Panc1 (cell line): Measurements from ENCODE around the gene NINL. TPM values are rescaled to one million over a fixed set of nuclear protein-coding genes. Genes with fewer than 3 reads are reported as not detected.

Source experiments
- ATAC-seq: fragments of 200-7000 bp; cut with Tn5 transposase; 2 replicates; pipeline ENCODE4 v1.9.1; 2020; ENCODE audit warnings: mild to moderate bottlenecking, moderate library complexity
- BruUV-seq: library from RNA; stranded (reverse); fragments of 400-500 nt; replicated peaks from 2 replicates; lab custom pipeline; 2021; lab: Mats Ljungman, UMichigan
- CTCF ChIA-PET: fragments of 300-600 bp; sonication (Branson Sonifier 250); formaldehyde crosslinking; loops from one replicate; lab custom pipeline; 2022; ENCODE audit warnings: antibody characterized with exemption; lab: Charles Lee
- POLR2A ChIA-PET: fragments of 300-600 bp; sonication (Branson Sonifier 250); formaldehyde crosslinking; loops from one replicate; lab custom pipeline; 2022; ENCODE audit warnings: antibody characterized with exemption; lab: Charles Lee
- DNase-seq: peaks from one replicate; pipeline ENCODE4 v3.0.0-alpha.2; 2010; ENCODE audit warnings: low read depth, low spot score
- H3K27ac ChIP-seq: 2 replicates; pipeline ENCODE4 v1.5.1; 2011; ENCODE audit warnings: mild to moderate bottlenecking, low read length, inconsistent platforms
- H3K27me3 ChIP-seq: fragments of 200-500 bp; sonication (Bioruptor generic); 2 replicates; pipeline ENCODE4 v1.6.0; 2014; ENCODE audit warnings: low read length, inconsistent platforms; ENCODE audit not compliant: control insufficient read depth, insufficient read depth
- H3K36me3 ChIP-seq: fragments of 200-500 bp; sonication (Bioruptor generic); 2 replicates; pipeline ENCODE4 v1.5.1; 2014; ENCODE audit warnings: inconsistent platforms, mild to moderate bottlenecking, low read length, moderate library complexity; ENCODE audit not compliant: control insufficient read depth, insufficient read depth
- H3K4me1 ChIP-seq: 2 replicates; pipeline ENCODE4 v1.5.1; 2011; ENCODE audit warnings: inconsistent platforms, mild to moderate bottlenecking, low read length, moderate library complexity; ENCODE audit not compliant: control insufficient read depth, insufficient read depth
- H3K4me3 ChIP-seq, 2 experiments: 2 replicates each; pipeline ENCODE4 v1.5.1; 2011 to 2012; ENCODE audit warnings: low read depth in 2 of 2, low read length in 2 of 2, mild to moderate bottlenecking in 2 of 2, inconsistent platforms in 1 of 2, moderate library complexity in 1 of 2
- H3K9me3 ChIP-seq: fragments of 200-500 bp; sonication (Bioruptor generic); 2 replicates; pipeline ENCODE4 v1.5.1; 2014; ENCODE audit warnings: low read depth, mild to moderate bottlenecking, inconsistent platforms, low read length, moderate library complexity; ENCODE audit not compliant: control insufficient read depth, insufficient read depth
- POLR2AphosphoS5 ChIP-seq: IDR thresholded peaks from 2 replicates; pipeline ENCODE4 v1.6.1; 2012; ENCODE audit warnings: mild to moderate bottlenecking, low read depth, low read length, moderate library complexity
- SIN3A ChIP-seq: IDR thresholded peaks from 2 replicates; pipeline ENCODE4 v1.6.1; 2012; ENCODE audit warnings: low read depth, mild to moderate bottlenecking, low read length, moderate library complexity, borderline replicate concordance; ENCODE audit not compliant: insufficient read depth
- TCF7L2 ChIP-seq: IDR thresholded peaks from 2 replicates; pipeline ENCODE4 v1.6.1; 2011; ENCODE audit warnings: mild to moderate bottlenecking, low read depth, low read length, inconsistent platforms
- in situ Hi-C: cut with HindIII; loops from 2 replicates; pipeline ENCODE4 v1.10.0; 2016; ENCODE audit warnings: low sequenced_read_pairs, low pct_unique_long_range_greater_than_20kb
- intact Hi-C: fragments of 100-400 bp; cut with micrococcal nuclease; formaldehyde crosslinking; loops from one replicate; pipeline ENCODE4 v1.10.0; 2022; ENCODE audit not compliant: unreplicated experiment
- total RNA-seq: library from RNA; stranded (reverse); gene quantifications from one replicate; pipeline ENCODE4 v1.2.1, GENCODE V29; 2021; ENCODE audit not compliant: unreplicated experiment
- TF ChIP-seq, protein P1 (sequence below): fragments of 450-650 bp; IDR thresholded peaks from 2 replicates; pipeline ENCODE4 v1.5.1; 2017; ENCODE audit warnings: mild to moderate bottlenecking
- TF ChIP-seq, protein P2 (sequence below), 2 experiments: IDR thresholded peaks; 2 replicates each; pipeline ENCODE4 v1.6.1; 2011 to 2012; ENCODE audit warnings: low read depth in 2 of 2, control low read depth in 1 of 2, low read length in 1 of 2, mild to moderate bottlenecking in 1 of 2, moderate library complexity in 1 of 2; ENCODE audit not compliant: insufficient read depth in 1 of 2

Gene NINL
- total RNA-seq, 1 experiment from 2014 or later: 25.0 TPM

DNA sequence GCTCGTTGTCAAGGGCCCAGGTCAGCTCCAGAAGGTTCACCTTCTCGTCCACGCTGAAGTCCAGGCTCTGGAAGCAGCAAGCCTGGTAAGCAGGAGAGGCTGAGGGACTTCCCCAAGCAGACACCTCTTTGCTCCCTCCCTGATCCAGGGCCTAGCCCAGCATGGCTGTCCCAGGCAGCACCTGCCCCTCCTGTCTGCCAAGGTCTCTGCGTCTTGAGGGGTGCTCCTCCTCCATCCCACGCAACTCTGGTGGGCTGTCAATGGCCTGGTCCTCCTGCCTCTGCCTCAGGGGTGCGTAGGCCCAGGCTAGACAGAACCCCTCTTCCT lies 87.1 kb downstream of the NINL start:
- peak overlapping the region; percentile 23; the same call in 1 of the 2 replicates for H3K27ac ChIP-seq
- no peaks in the 10 kb centered on the region for H3K36me3 ChIP-seq
- peaks cover 7% of the 10 kb centered on the region for H3K4me1 ChIP-seq
- BruUV-seq: no TSS peak
- no peaks in the 10 kb centered on the region for H3K27me3 ChIP-seq
- H3K4me3 ChIP-seq: no peak overlapping the region
- POLR2A ChIA-PET: no interaction called here
- CTCF ChIA-PET: no interaction called here
- ATAC-seq (no peak), DNase-seq (no peak)
- in situ Hi-C loops: no loop called here
- no peaks in the 10 kb centered on the region for H3K9me3 ChIP-seq
- TF ChIP-seq, protein P1, sequence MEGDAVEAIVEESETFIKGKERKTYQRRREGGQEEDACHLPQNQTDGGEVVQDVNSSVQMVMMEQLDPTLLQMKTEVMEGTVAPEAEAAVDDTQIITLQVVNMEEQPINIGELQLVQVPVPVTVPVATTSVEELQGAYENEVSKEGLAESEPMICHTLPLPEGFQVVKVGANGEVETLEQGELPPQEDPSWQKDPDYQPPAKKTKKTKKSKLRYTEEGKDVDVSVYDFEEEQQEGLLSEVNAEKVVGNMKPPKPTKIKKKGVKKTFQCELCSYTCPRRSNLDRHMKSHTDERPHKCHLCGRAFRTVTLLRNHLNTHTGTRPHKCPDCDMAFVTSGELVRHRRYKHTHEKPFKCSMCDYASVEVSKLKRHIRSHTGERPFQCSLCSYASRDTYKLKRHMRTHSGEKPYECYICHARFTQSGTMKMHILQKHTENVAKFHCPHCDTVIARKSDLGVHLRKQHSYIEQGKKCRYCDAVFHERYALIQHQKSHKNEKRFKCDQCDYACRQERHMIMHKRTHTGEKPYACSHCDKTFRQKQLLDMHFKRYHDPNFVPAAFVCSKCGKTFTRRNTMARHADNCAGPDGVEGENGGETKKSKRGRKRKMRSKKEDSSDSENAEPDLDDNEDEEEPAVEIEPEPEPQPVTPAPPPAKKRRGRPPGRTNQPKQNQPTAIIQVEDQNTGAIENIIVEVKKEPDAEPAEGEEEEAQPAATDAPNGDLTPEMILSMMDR: no peak
- TF ChIP-seq, protein P2, sequence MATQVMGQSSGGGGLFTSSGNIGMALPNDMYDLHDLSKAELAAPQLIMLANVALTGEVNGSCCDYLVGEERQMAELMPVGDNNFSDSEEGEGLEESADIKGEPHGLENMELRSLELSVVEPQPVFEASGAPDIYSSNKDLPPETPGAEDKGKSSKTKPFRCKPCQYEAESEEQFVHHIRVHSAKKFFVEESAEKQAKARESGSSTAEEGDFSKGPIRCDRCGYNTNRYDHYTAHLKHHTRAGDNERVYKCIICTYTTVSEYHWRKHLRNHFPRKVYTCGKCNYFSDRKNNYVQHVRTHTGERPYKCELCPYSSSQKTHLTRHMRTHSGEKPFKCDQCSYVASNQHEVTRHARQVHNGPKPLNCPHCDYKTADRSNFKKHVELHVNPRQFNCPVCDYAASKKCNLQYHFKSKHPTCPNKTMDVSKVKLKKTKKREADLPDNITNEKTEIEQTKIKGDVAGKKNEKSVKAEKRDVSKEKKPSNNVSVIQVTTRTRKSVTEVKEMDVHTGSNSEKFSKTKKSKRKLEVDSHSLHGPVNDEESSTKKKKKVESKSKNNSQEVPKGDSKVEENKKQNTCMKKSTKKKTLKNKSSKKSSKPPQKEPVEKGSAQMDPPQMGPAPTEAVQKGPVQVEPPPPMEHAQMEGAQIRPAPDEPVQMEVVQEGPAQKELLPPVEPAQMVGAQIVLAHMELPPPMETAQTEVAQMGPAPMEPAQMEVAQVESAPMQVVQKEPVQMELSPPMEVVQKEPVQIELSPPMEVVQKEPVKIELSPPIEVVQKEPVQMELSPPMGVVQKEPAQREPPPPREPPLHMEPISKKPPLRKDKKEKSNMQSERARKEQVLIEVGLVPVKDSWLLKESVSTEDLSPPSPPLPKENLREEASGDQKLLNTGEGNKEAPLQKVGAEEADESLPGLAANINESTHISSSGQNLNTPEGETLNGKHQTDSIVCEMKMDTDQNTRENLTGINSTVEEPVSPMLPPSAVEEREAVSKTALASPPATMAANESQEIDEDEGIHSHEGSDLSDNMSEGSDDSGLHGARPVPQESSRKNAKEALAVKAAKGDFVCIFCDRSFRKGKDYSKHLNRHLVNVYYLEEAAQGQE (IDR thresholded peaks at IDR 0.05; ENCODE audit: insufficient read depth in 1 of 2, low read depth in 2 of 2, low read length in 1 of 2): no peak
- no peak for TF ChIP-seq TCF7L2
- TF ChIP-seq POLR2AphosphoS5: no peak
- TF ChIP-seq SIN3A: no peak
- intact Hi-C loops: no loop called here

DNA sequence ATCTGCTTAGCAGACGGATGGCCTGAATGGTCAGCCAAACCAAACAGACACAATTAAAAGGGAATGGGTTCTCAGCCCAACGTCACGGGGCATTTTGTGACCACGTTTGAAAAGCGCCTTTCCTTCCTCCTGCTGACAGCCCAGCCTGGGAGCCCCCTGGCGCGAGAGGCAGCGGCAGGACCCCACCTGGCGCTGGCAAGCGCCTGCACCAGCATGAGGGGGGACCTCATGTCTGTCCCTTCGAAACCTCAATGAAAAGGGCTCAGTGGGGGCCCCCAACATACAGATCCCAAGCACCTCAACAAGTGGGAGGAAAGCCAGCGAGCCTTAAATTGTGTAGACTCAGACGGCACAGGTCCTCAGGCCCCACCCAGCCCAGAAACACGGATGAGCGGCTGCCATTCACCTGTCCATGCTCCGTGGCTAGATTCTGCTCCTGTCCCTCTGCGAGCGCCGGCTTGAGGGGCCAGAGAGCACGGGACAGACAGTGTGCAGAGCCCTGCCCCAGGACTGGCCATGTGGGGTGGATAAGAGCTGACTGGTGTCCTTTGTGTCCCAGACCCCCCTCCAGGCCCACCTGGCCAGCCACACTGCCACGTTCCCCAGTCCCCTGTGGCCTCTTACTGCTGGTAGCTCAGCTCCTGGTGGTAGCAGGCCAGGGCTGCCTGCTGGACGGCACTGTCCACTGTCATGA lies 87.6 kb downstream of the NINL start:
- Histone ChIP-seq H3K27ac (peak overlapping the region; percentile 23; the same call in 1 of the 2 replicates), H3K4me3 (no peak overlapping the region)
- in situ Hi-C loops: no loop called here

More for the DNA sequence above, 87.6 kb downstream of the NINL start:
- DNase-seq: no peak
- H3K4me1 ChIP-seq: peaks cover 7% of the 10 kb centered on the region
- H3K9me3 ChIP-seq: no peaks in the 10 kb centered on the region
- no peaks in the 10 kb centered on the region for H3K27me3 ChIP-seq
- intact Hi-C loops: no loop called here
- CTCF ChIA-PET: no interaction called here
- TF ChIP-seq, protein P1: no peak
- TF ChIP-seq, protein P2 (IDR thresholded peaks at IDR 0.05; ENCODE audit: insufficient read depth in 1 of 2, low read depth in 2 of 2, low read length in 1 of 2): no peak
- TF ChIP-seq SIN3A (no peak), TCF7L2 (no peak), POLR2AphosphoS5 (no peak)
- no peak for ATAC-seq
- H3K36me3 ChIP-seq: no peaks in the 10 kb centered on the region
- no TSS peak for BruUV-seq
- POLR2A ChIA-PET: no interaction called here
